ENCODE results near the gene EMILIN3.

DNA sequence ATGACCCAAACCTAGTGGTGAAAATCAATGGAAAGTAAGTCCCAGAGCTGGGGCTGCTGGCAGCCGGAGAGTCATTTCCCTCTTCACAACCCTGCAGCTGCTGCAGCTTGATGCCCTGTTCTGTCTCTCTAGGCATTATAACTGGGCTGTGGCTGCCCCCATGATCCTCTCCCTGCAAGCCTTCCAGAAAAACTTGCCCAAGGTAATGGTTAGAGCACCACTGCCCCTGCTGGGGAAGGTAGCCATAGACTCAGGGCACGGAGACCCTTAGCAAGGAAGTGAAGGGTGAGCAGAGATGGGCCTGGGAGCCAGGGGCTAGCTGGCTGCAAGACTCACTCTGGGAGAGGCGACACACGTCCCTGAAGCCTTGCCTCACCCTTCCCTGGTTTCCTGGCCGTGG, 14.0 kb downstream of the EMILIN3 start:
- TF ChIP-seq CTCF (IDR thresholded peaks at IDR 0.05) (no peak), POLR2A (IDR thresholded peaks at IDR 0.05) (no peak)

All from transverse colon (tissue), 3 donors.